HEK293T (cell line): ENCODE measurements around the gene DDX41.

ENCODE experiments used
- FOXM1 ChIP-seq: fragments of 450-650 bp; IDR thresholded peaks from 2 replicates; pipeline ENCODE4 v1.6.1; 2017; ENCODE audit warnings: mild to moderate bottlenecking, borderline replicate concordance
- HDGF ChIP-seq: fragments of 450-650 bp; IDR thresholded peaks from 2 replicates; pipeline ENCODE4 v1.6.1; 2017; ENCODE audit warnings: antibody characterized with exemption, borderline replicate concordance
- L3MBTL2 ChIP-seq: fragments of 450-650 bp; conservative IDR thresholded peaks from 2 replicates; pipeline ENCODE4 v1.6.1; 2016; ENCODE audit warnings: mild to moderate bottlenecking
- SP1 ChIP-seq: fragments of 450-650 bp; IDR thresholded peaks from 2 replicates; pipeline ENCODE4 v1.6.1; 2017
- SUZ12 ChIP-seq: fragments of 450-650 bp; IDR thresholded peaks from 2 replicates; pipeline ENCODE4 v1.6.1; 2016; ENCODE audit warnings: mild to moderate bottlenecking
- TARDBP ChIP-seq: fragments of 450-650 bp; IDR thresholded peaks from 2 replicates; pipeline ENCODE4 v1.6.1; 2016
- TF ChIP-seq, protein P1 (sequence below): fragments of 450-650 bp; IDR thresholded peaks from 2 replicates; pipeline ENCODE4 v1.6.1; 2016

DNA sequence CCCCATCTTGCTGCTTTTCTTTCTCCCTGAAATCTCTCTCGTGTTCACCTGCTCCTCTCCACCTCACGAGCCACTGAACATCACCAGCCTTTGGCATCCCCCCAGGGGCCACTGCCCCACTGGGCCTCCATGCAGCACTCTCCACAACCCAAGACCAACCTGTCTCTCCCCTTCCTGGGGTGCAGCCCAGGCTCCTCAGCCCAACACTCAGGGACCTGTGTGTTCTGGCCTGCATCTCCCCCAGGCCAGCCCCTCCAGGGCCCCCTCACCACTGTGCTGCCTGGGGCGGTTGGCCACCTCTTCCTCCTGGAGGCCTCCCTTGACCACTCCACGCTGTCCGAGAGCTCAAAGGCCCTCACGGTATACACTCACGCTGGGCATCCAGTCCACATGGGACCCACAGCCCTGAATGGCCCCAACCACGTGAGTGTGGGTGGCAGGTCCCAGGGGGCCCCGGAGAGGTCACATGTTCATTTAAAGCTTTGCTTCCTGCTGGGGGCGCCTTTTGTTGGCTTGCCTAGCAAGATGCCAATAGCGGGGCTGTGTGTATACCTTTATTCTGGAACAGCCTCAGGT lies 6.7 kb downstream of the DDX41 start:
- TF ChIP-seq, protein P1, sequence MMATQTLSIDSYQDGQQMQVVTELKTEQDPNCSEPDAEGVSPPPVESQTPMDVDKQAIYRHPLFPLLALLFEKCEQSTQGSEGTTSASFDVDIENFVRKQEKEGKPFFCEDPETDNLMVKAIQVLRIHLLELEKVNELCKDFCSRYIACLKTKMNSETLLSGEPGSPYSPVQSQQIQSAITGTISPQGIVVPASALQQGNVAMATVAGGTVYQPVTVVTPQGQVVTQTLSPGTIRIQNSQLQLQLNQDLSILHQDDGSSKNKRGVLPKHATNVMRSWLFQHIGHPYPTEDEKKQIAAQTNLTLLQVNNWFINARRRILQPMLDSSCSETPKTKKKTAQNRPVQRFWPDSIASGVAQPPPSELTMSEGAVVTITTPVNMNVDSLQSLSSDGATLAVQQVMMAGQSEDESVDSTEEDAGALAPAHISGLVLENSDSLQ = no peak
- TF ChIP-seq HDGF = no peak
- no peak for TF ChIP-seq TARDBP
- TF ChIP-seq SUZ12 = no peak
- TF ChIP-seq FOXM1 = no peak
- no peak for TF ChIP-seq SP1
- no peak for TF ChIP-seq L3MBTL2
